SK-N-SH (cell line): ENCODE measurements around the gene MEGF8. TPM values are rescaled to one million over a fixed set of nuclear protein-coding genes. Genes with fewer than 3 reads are reported as not detected.

ENCODE experiments used
- CTCF ChIA-PET: fragments of 300-600, 350-600 bp; formaldehyde crosslinking; extraction: SDS; loops from one replicate; lab custom pipeline; 2021; lab: Yijun Ruan, JAX
- POLR2A ChIA-PET: fragments of 350-600 bp; sonication (Branson Sonifier 250); formaldehyde crosslinking; extraction: SDS; loops from one replicate; lab custom pipeline; 2020; ENCODE audit warnings: antibody characterized with exemption, inconsistent platforms; lab: Yijun Ruan, JAX
- DNase-seq: peaks from one replicate; pipeline ENCODE4 v3.0.0; 2012
- H2AFZ ChIP-seq: fragments of 200-600 bp; sonication (generic); 2 replicates; pipeline ENCODE4 v1.8.1; 2016; ENCODE audit warnings: antibody characterized with exemption, mild to moderate bottlenecking, low read depth
- H3F3A ChIP-seq: fragments of 200-600 bp; sonication (generic); replicated peaks from 2 replicates; pipeline ENCODE3; 2016; ENCODE audit warnings: antibody characterized with exemption, mild to moderate bottlenecking; ENCODE audit not compliant: insufficient read depth
- H3K27ac ChIP-seq, 2 experiments: fragments of 200-500 bp in 1 of 2; fragments of 200-600 bp in 1 of 2; sonication (Bioruptor generic) in 1 of 2; sonication (generic), shearing (Covaris generic) in 1 of 2; 2 replicates each; pipeline versions ENCODE4 v1.5.1 to v1.6.1; 2014 to 2016; ENCODE audit warnings: low read depth in 2 of 2, inconsistent platforms in 1 of 2, low read length in 1 of 2, mild to moderate bottlenecking in 1 of 2, mixed read lengths in 1 of 2
- H3K27me3 ChIP-seq: fragments of 200-600 bp; sonication (generic), shearing (Covaris generic); 2 replicates; pipeline ENCODE4 v1.6.1; 2016; ENCODE audit warnings: mixed run types; ENCODE audit not compliant: insufficient read depth
- H3K36me3 ChIP-seq, 2 experiments: fragments of 200-500 bp in 1 of 2; fragments of 200-600 bp in 1 of 2; sonication (Bioruptor generic) in 1 of 2; sonication (generic) in 1 of 2; replicated peaks in 1 of 2; 2 replicates each; pipeline versions ENCODE3 to v1.5.1; 2014 to 2016; ENCODE audit warnings: low read length in 1 of 2, mild to moderate bottlenecking in 1 of 2; ENCODE audit not compliant: insufficient read depth in 2 of 2, control insufficient read depth in 1 of 2
- H3K4me1 ChIP-seq, 2 experiments: fragments of 200-500 bp in 1 of 2; fragments of 200-600 bp in 1 of 2; sonication (Bioruptor generic) in 1 of 2; sonication (generic), shearing (Covaris generic) in 1 of 2; 2 replicates each; pipeline versions ENCODE4 v1.5.1 to v1.6.1; 2014 to 2016; ENCODE audit warnings: low read depth in 1 of 2, low read length in 1 of 2, mixed run types in 1 of 2; ENCODE audit not compliant: insufficient read depth in 2 of 2, control insufficient read depth in 1 of 2
- H3K4me2 ChIP-seq: fragments of 200-600 bp; sonication (generic), shearing (Covaris generic); 2 replicates; pipeline ENCODE4 v1.6.1; 2017; ENCODE audit warnings: mixed run types
- H3K4me3 ChIP-seq, 2 experiments: fragments of 200-500 bp in 1 of 2; fragments of 200-600 bp in 1 of 2; sonication (Bioruptor generic) in 1 of 2; sonication (generic), shearing (Covaris generic) in 1 of 2; 2 replicates each; pipeline versions ENCODE4 v1.5.1 to v1.8.1; 2014 to 2016; ENCODE audit warnings: low read depth in 2 of 2, inconsistent platforms in 1 of 2, low read length in 1 of 2, mild to moderate bottlenecking in 1 of 2, mixed read lengths in 1 of 2, moderate library complexity in 1 of 2
- H3K79me2 ChIP-seq: fragments of 200-600 bp; sonication (generic); 2 replicates; pipeline ENCODE4 v1.8.1; 2017; ENCODE audit warnings: mild to moderate bottlenecking; ENCODE audit not compliant: insufficient read depth
- H3K9ac ChIP-seq: fragments of 200-600 bp; sonication (generic); 2 replicates; pipeline ENCODE4 v1.6.1; 2017; ENCODE audit warnings: mixed run types
- H3K9me2 ChIP-seq: fragments of 200-600 bp; sonication (generic); 2 replicates; pipeline ENCODE4 v1.6.1; 2017; ENCODE audit warnings: mixed run types
- H3K9me3 ChIP-seq: fragments of 200-600 bp; sonication (generic); 2 replicates; pipeline ENCODE4 v1.6.1; 2017; ENCODE audit warnings: mixed run types, mild to moderate bottlenecking, moderate library complexity
- H4K20me1 ChIP-seq: fragments of 200-600 bp; sonication (generic); 2 replicates; pipeline ENCODE4 v1.6.1; 2017; ENCODE audit warnings: mild to moderate bottlenecking, mixed run types; ENCODE audit not compliant: insufficient read depth
- CHD2 ChIP-seq: fragments of 150-350 bp; IDR thresholded peaks from 2 replicates; pipeline ENCODE4 v1.6.1; 2018; ENCODE audit warnings: low read length; ENCODE audit not compliant: partially characterized antibody
- ELF1 ChIP-seq: IDR thresholded peaks from 2 replicates; pipeline ENCODE4 v1.4.0; 2012
- FOSL2 ChIP-seq: IDR thresholded peaks from 2 replicates; pipeline ENCODE4 v1.4.0; 2012; ENCODE audit warnings: low read depth, mild to moderate bottlenecking, moderate library complexity, borderline replicate concordance
- RAD21 ChIP-seq: IDR thresholded peaks from 2 replicates; pipeline ENCODE4 v1.6.1; 2012; ENCODE audit warnings: mild to moderate bottlenecking, low read length
- RCOR1 ChIP-seq: fragments of 150-350 bp; IDR thresholded peaks from 2 replicates; pipeline ENCODE4 v1.6.1; 2017; ENCODE audit warnings: antibody characterized with exemption, low read length
- RXRA ChIP-seq: IDR thresholded peaks from 2 replicates; pipeline ENCODE4 v1.4.0; 2012; ENCODE audit warnings: low read depth, mild to moderate bottlenecking, borderline replicate concordance
- SIN3A ChIP-seq: IDR thresholded peaks from 2 replicates; pipeline ENCODE4 v1.6.1; 2012; ENCODE audit warnings: low read depth, mild to moderate bottlenecking, low read length, moderate library complexity, borderline replicate concordance
- SMC3 ChIP-seq: IDR thresholded peaks from 2 replicates; pipeline ENCODE4 v1.6.1; 2012; ENCODE audit warnings: low read depth, low read length, improper control_type of control experiment
- TAF1 ChIP-seq: IDR thresholded peaks from 2 replicates; pipeline ENCODE4 v1.6.1; 2012; ENCODE audit warnings: low read depth, mild to moderate bottlenecking, low read length, moderate library complexity, borderline replicate concordance
- TCF12 ChIP-seq: IDR thresholded peaks from 2 replicates; pipeline ENCODE4 v1.4.0; 2012
- WGBS: methylation state at CpG from one replicate; pipeline ENCODE4 v1.1.6; 2017; ENCODE audit warnings: low lambda C conversion rate; 5-methylcytosine and 5-hydroxymethylcytosine counted together
- polyA plus RNA-seq, 3 experiments: library from polyadenylated mRNA; depleted of rRNA; stranded (reverse); fragments of >200 nt; gene quantifications; 2 replicates each; pipeline ENCODE4 v1.2.3, GENCODE V29; 2012
- TF ChIP-seq, protein P1 (sequence below): IDR thresholded peaks from 2 replicates; pipeline ENCODE4 v1.6.1; 2012; ENCODE audit warnings: mild to moderate bottlenecking, low read depth, low read length, moderate library complexity
- TF ChIP-seq, protein P2 (sequence below): IDR thresholded peaks from 2 replicates; pipeline ENCODE4 v1.4.0; 2012; ENCODE audit warnings: low read depth, borderline replicate concordance

Gene MEGF8
- polyA plus RNA-seq, 1 of the 3 experiments (the other 2 are of a cell fraction): 19.1 TPM

DNA sequence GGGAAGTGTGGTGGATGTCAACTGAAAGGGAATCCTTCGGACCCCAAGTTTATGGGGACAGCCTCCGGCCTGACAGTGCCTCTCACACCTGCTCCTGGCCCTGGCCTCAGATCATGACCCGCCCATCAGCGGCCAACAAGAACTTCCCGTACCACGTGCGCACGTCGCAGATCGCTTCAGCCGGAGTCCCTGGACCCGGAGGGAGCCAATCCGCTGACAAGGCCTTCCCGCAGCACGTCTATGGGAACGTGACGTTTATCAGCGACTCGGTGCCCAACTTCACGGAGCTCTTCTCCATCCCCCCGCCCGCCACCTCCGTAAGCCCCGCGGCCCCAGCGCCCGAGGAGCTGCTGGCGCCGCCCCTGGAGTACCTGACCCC, 2.0 kb upstream of the MEGF8 start:
- H3K9me2 ChIP-seq: no peaks in the 10 kb centered on the region
- H3K27me3 ChIP-seq: no peaks in the 10 kb centered on the region
- no peaks in the 10 kb centered on the region; the same call in 1 of the 2 replicates for H4K20me1 ChIP-seq
- no peaks in the 10 kb centered on the region for H3F3A ChIP-seq
- no peaks in the 10 kb centered on the region for H3K9me3 ChIP-seq
- peaks cover 29% of the 10 kb centered on the region for H3K79me2 ChIP-seq
- peaks cover 8 to 16% of the 10 kb centered on the region in 2 experiments; a peak in 1 of 4 replicates for H3K4me1 ChIP-seq
- 97% methylated on average over 19 of the region's 29 CpGs for WGBS
- H3K27ac ChIP-seq: no peak overlapping the region
- H2AFZ ChIP-seq: no peak overlapping the region
- no peak overlapping the region for H3K9ac ChIP-seq
- ChIA-PET CTCF (interaction anchor here (1.6 to 1.9 kb wide), 3 partner anchors 11 to 27 kb away, joined by 4 read pairs; partner anchors contain the start of genes PAFAH1B3 and PRR19), POLR2A (no interaction called here)
- TF ChIP-seq SMC3 (no peak), SIN3A (no peak), TAF1 (no peak), RXRA (no peak)
- TF ChIP-seq, protein P1, sequence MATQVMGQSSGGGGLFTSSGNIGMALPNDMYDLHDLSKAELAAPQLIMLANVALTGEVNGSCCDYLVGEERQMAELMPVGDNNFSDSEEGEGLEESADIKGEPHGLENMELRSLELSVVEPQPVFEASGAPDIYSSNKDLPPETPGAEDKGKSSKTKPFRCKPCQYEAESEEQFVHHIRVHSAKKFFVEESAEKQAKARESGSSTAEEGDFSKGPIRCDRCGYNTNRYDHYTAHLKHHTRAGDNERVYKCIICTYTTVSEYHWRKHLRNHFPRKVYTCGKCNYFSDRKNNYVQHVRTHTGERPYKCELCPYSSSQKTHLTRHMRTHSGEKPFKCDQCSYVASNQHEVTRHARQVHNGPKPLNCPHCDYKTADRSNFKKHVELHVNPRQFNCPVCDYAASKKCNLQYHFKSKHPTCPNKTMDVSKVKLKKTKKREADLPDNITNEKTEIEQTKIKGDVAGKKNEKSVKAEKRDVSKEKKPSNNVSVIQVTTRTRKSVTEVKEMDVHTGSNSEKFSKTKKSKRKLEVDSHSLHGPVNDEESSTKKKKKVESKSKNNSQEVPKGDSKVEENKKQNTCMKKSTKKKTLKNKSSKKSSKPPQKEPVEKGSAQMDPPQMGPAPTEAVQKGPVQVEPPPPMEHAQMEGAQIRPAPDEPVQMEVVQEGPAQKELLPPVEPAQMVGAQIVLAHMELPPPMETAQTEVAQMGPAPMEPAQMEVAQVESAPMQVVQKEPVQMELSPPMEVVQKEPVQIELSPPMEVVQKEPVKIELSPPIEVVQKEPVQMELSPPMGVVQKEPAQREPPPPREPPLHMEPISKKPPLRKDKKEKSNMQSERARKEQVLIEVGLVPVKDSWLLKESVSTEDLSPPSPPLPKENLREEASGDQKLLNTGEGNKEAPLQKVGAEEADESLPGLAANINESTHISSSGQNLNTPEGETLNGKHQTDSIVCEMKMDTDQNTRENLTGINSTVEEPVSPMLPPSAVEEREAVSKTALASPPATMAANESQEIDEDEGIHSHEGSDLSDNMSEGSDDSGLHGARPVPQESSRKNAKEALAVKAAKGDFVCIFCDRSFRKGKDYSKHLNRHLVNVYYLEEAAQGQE: no peak
- no peak overlapping the region for H3K4me3 ChIP-seq
- no peak for DNase-seq
- H3K36me3 ChIP-seq: no peaks in the 10 kb centered on the region
- no peak overlapping the region for H3K4me2 ChIP-seq

DNA sequence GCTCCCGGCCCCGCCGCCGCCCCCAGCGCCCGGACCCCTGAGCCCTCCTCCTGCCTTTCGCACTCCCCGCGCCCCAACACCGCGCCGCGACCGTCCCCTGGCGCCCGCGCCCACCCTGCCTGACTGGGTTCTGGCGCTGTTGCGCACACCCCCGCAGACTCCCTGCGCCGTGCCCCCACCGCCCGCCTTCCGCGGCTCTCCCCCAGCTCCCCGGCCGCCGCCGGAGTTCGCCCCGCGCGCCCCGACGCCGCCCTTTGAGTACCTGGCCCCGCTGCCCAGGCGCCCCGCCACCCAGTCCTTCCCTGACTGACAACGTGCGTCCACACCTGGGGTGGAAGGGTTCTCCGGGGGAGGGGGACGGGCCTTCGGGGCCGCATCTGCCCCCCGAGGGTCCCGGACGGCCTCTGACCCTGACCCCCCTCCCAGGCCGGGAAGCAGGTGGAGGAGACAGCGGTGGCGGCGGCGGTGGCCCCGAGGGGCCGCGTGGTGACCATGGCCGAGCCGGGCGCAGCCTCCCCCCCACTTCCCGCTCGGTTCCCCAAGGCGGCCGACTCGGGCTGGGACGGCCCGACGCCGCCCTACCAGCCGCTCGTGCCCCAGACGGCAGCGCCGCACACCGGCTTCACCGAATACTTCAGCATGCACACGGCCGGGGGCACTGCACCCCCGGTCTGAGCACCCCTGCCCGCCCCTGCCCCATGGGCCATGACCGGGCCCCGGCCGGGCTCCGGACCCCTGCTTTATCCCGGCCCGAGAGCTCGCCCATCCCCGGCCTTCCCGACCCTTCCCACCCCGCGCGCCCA, 1.4 kb upstream of the MEGF8 start:
- no peak overlapping the region for H3K9ac ChIP-seq
- WGBS: 79% methylated on average over 74 of the region's 92 CpGs
- H3K4me1 ChIP-seq: peaks cover 8 to 16% of the 10 kb centered on the region in 2 experiments; a peak in 1 of 4 replicates
- H3K9me2 ChIP-seq: no peaks in the 10 kb centered on the region
- H4K20me1 ChIP-seq: no peaks in the 10 kb centered on the region; the same call in 1 of the 2 replicates
- H3K4me3 ChIP-seq: no peak overlapping the region
- no peaks in the 10 kb centered on the region for H3K36me3 ChIP-seq
- no peak overlapping the region for H3K27ac ChIP-seq
- TF ChIP-seq, protein P2, sequence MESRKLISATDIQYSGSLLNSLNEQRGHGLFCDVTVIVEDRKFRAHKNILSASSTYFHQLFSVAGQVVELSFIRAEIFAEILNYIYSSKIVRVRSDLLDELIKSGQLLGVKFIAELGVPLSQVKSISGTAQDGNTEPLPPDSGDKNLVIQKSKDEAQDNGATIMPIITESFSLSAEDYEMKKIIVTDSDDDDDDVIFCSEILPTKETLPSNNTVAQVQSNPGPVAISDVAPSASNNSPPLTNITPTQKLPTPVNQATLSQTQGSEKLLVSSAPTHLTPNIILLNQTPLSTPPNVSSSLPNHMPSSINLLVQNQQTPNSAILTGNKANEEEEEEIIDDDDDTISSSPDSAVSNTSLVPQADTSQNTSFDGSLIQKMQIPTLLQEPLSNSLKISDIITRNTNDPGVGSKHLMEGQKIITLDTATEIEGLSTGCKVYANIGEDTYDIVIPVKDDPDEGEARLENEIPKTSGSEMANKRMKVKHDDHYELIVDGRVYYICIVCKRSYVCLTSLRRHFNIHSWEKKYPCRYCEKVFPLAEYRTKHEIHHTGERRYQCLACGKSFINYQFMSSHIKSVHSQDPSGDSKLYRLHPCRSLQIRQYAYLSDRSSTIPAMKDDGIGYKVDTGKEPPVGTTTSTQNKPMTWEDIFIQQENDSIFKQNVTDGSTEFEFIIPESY: no peak
- no peak for TF ChIP-seq RCOR1
- TF ChIP-seq TCF12: no peak
- TF ChIP-seq ELF1: no peak
- no peak for TF ChIP-seq CHD2
- TF ChIP-seq RAD21: no peak
- no peak for TF ChIP-seq FOSL2
- peaks cover 35% of the 10 kb centered on the region for H3K79me2 ChIP-seq
- POLR2A ChIA-PET: no interaction called here
- no peaks in the 10 kb centered on the region for H3F3A ChIP-seq
- CTCF ChIA-PET: interaction anchor here (1.6 to 1.9 kb wide), 3 partner anchors 12 to 28 kb away, joined by 4 read pairs; partner anchors contain the start of genes PAFAH1B3 and PRR19
- H2AFZ ChIP-seq: no peak overlapping the region
- DNase-seq: peak; percentile 54
- H3K9me3 ChIP-seq: no peaks in the 10 kb centered on the region
- H3K4me2 ChIP-seq: no peak overlapping the region
- H3K27me3 ChIP-seq: no peaks in the 10 kb centered on the region
